Stimulated activated CD4-positive, alpha-beta T cell treated with anti-CD3 and anti-CD28 coated beads, Interleukin-15, amount 100 ng/mL, for 24 hours (primary cell): ENCODE measurements around the gene NSD2.
A peak's percentile ranks its signal among the peaks of the same experiment; 100 is the strongest.

Source experiments
- DNase-seq: peaks from one replicate; pipeline ENCODE4 v3.0.0-alpha.2; 2020

NSD2 gene

DNA sequence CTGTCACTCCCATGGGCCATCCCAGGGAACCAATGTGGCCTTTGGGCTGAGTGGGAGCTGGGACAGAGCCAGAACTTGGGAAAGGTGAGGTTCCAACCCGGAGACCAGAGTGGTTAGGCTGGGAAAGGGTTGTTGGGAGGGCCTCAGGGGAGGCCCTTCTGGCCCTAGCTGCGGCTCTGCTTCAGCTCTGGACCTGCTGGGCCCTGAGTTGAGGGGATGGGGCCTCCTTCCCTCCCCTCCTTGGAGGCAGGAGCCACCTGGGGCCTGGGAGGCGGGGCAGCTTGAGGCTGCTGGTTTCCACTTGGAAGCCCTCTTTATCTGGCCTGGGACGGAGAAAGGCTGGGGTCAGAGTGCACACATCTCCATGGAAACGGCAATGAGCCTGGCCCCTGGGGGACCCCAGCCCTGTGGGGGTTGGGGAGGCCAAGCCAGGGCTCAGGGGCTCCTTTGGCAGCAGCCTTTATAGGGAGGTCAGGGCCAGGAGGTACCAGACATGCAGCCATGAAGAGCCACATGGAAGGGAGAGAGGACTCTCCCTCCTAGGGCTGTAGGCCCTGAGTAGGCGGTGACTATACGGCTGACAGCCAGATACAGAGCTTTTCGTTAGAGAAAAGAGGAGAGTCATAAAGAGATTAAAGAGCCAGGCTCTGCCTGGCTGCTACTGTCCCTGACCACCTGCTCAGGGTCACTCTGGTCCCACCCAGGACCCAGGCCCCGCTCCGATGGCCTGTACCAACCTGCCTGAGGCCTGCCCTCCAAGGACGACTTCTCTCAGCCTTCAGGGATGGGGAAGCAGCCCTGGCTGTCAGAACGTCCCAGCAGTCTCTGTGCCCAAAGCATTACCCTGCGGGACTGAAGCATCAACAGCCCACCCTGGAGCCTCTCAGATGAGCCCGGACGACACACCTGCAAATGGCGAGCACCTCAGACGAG is 6.9 kb upstream of the NSD2 start:
- no peak for DNase-seq

DNA sequence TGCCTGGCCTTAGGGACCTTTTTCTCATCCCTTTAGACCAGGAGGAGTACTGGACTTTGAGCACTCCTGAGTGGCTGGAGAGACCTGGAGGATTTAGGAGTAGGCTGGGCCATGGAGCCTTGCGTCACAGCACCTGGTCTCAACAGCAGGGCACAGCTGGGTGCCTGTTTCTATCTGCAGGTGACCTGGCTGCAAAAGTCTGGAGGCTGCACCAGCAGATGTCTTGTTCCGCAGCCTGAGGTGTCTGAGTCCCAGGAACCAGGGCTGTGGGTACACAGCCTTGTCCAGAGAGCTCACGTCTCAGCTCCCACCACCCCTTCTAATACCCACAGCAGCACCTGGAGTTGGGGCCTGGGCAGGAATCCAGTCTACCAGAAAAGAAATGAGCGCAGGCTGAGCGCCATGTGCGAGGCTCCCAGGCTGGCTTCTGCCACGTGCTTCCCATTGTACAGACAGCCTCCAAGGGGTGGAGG is 5.0 kb upstream of the NSD2 start:
- DNase-seq = no peak

- DNase-seq = no peak
Measured at GRCh38 chr4:1868293-1868692, 2.9 kb upstream of the NSD2 start.

- DNase-seq = no peak
Measured at GRCh38 chr4:1868912-1869311, 2.3 kb upstream of the NSD2 start.

GRCh38 chr4:1869530-1870327 is 1.5 kb upstream of the NSD2 start:
- no peak for DNase-seq

GRCh38 chr4:1870328-1870577 is 940 bp upstream of the NSD2 start:
- DNase-seq = peak; percentile 93

DNA sequence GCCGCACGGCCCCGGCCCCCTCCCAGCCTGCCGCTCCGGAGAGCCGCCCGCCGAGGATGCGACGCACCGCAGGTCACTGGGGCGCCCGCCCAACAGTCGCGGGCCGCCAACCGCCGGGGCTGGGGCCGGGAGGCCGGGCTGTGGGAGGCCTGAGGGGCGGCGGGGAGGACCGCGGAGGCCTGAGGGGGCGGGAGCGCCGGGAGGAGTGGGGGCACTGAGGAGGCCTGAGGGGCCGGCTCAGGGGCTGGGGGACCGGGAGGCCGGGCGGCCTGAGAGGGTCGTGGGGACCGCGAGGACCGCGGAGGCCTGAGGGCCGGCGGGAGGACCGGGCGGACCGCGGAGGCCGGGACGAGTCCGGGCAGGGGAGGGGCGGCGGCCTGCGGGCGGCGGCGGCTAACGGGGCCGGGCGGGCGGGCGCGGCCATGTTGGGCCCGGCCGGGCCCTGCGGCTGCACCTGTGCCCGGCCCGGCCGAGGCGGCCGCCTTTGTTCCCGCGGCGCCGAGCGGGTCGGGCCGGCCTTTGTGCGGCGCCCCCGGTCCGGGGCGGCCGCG is 353 bp downstream of the NSD2 start:
- DNase-seq = no peak

- DNase-seq = peak; percentile 50
Measured at GRCh38 chr4:1872870-1873269, 1.7 kb downstream of the NSD2 start.

DNA sequence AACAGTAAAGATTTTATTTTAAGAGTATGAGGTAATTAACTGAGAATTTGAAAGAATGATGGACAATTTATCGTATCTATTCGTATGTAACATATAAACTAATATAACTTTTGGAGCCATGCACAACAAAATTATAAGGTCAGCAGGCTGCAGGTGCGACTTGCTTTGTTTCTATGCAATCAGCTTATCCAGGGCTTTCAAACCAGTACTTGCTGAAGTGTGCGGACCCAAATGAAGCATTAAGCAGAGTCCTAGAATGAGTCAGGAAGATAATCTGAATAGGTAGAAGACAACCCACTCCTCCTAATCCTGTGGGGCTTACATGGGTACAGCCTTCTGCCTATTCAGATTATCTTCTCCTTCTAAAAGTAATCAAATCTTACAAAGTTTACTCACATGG is 2.1 kb downstream of the NSD2 start:
- no peak for DNase-seq

DNA sequence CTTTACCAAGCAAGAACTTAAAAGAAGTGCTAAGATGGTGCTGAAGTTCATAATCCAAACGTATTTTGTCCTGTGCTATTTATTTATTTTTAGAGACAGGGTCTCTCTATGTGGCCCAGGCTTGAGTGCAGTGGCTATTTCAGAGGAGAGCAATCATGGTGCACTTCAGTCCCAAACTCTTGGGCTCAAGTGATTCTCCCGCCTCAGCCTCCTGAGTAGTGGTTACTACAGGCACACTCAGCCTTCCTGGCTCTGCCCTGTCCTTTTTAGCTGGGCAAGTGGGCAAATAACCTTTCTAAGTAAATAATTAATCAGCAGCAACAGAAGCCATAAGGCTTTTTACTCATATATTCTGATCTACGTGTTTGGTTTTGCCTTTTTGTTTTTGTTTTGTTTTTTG is 2.6 kb downstream of the NSD2 start:
- DNase-seq = no peak

- DNase-seq = no peak
Measured at GRCh38 chr4:1874201-1874600, 3.0 kb downstream of the NSD2 start.

GRCh38 chr4:1879485-1879884 is 8.3 kb downstream of the NSD2 start:
- DNase-seq = no peak

GRCh38 chr4:1880332-1880731 is 9.1 kb downstream of the NSD2 start:
- no peak for DNase-seq

DNA sequence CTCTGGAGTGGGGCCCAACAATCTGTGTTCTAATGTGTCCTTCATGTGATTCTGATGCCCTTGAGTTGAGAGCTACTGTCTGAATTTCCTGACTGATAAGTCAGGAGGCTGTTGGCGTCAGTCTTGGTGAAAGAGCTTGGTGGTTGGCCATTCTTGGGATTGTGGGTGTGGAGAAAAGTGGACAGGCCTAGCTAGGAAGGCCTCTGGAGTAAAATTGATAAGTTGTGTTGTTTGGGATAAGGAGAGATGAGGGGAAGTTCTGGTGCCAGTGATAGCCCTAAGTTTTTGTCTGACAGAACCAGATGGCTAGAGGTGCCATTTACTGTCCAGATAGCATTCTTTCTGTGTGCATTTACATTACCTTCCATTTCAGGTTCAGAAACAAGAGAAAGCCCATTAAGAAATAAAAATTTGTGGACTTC is 11.7 kb downstream of the NSD2 start:
- no peak for DNase-seq

DNA sequence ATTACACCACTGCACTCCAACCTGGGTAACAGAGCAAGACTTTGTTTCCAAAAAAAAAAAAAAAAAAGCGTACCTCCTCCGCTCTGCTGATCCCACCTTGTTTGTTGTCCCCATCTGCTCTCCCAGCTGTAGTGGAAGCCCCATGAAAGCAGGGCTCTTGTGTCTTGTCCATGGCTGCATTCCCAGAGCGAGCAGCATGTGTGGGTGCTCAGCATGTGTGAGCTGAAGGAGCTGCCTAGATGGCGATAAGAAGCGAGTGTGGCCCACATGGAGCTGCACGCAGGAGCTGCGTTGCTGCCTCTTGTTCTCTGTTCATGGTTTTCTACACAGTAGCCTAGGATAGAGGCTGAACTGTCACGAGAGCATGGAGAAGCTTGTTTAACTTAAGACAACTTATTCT is 12.4 kb downstream of the NSD2 start:
- DNase-seq = no peak

- DNase-seq = no peak
Measured at GRCh38 chr4:1885414-1885813, 14.2 kb downstream of the NSD2 start.

- no peak for DNase-seq
Measured at GRCh38 chr4:1887052-1887451, 15.9 kb downstream of the NSD2 start.

DNA sequence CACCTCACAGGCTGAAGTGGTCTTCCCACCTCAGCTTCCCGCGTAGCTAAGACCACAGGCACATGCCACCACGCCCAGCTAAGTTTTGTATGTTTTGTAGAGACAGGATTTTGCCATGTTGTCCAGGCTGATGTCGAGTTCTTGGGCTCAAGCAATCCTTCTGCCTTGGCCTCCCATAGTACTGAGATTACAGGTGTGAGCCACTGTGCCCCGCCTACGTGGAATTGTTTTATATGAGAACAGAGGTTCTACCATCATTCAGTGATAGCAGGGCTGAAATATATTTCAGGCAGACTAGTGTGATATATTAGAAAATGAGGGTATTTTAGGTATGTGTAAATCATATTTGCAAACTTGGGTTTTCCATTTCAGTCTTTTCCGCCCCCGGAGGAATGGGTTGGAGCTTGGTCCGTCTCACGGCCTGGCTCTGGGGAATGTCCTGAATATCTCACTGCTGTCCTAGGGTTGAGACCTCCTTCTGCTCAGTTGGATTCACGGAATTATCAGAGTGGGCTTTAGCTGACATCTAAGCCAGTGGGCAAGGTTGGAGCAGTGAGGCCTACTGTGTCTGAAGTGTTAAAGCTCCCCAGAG is 19.9 kb downstream of the NSD2 start:
- no peak for DNase-seq

DNA sequence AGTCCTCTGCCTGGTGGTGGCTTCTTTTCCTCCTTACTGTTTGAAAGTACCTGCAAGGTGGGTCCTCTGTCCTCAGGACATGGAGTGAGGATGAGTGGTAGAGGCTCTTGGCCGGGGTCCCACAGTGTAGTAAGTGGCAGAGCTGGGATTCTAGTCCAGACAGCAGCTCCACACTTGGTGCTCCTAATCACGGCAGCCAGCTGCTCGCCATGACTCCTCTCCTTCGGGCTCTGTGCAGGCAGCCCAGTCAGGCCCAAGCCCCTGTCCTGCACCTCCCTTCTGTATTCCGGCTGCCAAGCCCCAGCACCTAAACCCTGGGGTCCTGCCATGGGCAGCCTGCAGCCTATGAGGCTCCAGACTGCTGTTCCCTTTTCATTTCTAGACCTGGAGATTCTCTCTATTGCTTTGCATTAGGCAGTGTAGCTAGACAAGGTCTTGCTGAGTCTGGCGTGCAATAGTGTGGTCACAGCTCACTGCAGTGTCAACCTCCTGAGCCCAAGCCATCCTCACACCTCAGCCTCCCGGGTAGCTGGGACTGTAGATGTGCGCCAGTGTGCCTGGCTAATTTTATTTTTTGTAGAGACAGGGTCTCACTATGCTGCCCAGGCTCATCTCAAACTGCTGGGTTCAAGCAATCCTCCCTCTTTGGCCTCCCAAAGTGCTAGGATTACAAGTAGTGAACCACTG is 24.9 kb downstream of the NSD2 start:
- DNase-seq = no peak

DNA sequence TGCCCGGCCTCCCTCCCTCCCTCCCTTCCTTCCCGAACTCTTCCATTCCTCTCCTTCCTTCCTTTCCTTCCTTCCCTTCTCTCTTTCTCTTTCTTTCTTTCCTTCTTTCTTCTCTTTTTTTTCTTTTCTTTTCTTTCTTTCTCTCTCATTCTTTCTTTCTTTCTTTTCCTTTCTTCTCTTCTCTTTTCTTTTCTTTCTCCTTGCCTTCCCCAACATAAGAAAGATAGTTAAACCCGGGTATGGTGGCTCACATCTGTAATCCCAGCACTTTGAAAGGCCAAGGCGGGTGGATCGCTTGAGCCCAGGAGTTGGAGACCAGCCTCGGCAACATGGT is 25.4 kb downstream of the NSD2 start:
- DNase-seq = no peak

DNA sequence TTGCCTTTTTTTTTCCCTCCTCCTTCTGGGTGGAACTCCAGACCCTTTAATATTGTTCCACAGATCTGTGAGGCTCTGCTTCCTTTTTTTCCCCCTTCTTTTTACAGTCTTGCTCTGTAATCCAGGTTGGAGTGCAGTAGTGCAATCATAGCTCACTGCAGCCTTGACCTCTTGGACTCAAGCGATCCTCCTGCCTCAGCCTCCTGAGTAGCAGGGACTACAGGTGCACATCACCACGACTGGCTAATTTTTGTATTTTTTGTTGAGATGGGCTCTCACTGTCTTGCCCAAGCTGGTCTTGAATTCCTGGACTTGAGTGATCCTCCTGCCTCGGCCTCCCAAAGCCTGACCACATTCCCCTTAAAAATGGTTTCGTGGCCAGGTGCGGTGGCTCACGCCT is 26.8 kb downstream of the NSD2 start:
- DNase-seq = no peak

DNA sequence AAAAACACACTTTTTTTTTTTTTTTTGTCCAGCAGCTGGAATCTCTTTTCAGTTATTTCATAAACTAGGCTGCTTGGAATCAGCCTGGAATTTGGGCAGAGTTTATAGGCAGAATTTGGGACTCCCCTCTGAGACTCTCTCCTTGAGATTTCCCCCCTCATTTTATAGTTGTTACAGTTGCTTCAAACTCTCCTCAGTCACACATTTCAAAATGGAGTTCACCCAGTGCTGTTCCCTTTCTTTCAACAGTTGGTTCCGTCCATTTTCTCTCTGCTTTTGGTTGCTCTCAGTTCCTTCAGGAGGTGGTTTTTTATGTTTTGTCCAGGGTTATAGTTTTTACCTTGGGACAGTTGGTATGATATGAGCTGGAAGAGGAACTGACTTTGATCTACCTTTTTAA is 27.5 kb downstream of the NSD2 start:
- no peak for DNase-seq
